ENCODE measurements around the gene PPP1R26. TPM values are rescaled to one million over a fixed set of nuclear protein-coding genes. Genes with fewer than 3 reads are reported as not detected.
"Not testable (repeated sequence)": the region's sequence is repeated elsewhere in the genome, so short reads cannot be mapped to it uniquely, and the experiment has no call there.

Gene PPP1R26
- total RNA-seq, 1 donor from 2014 or later: 25.5 TPM

DNA sequence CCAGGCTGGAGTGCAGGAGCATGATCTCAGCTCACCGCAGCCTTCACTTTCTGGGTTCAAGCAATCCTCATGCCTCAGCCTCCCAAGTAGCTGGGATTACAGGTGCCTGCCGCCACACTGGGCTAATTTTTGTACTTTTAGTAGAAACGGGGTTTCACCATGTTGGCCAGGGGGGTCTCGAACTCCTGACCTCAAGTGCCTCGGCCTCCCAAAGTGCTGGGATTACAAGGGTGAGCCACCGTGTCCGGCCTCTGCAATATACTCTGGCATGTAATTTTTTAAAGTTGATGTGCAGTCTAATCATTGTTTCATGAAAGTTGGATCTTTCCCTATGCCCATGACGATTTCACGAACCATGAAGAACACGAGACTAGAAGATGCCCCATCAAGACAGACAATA is 28.6 kb upstream of the PPP1R26 start:
- Histone ChIP-seq H3K9me3 (peaks cover 0 to 5% of the 10 kb centered on the region in 2 donors), H3K27me3 (no peaks in the 10 kb centered on the region), H3K36me3 (no peaks in the 10 kb centered on the region), H3K27ac (no peak overlapping the region), H3K4me1 (no peaks in the 10 kb centered on the region), H3K4me3 (no peak overlapping the region)
- intact Hi-C loops (cut with DNase I): no loop called here
- TF ChIP-seq, protein P1, sequence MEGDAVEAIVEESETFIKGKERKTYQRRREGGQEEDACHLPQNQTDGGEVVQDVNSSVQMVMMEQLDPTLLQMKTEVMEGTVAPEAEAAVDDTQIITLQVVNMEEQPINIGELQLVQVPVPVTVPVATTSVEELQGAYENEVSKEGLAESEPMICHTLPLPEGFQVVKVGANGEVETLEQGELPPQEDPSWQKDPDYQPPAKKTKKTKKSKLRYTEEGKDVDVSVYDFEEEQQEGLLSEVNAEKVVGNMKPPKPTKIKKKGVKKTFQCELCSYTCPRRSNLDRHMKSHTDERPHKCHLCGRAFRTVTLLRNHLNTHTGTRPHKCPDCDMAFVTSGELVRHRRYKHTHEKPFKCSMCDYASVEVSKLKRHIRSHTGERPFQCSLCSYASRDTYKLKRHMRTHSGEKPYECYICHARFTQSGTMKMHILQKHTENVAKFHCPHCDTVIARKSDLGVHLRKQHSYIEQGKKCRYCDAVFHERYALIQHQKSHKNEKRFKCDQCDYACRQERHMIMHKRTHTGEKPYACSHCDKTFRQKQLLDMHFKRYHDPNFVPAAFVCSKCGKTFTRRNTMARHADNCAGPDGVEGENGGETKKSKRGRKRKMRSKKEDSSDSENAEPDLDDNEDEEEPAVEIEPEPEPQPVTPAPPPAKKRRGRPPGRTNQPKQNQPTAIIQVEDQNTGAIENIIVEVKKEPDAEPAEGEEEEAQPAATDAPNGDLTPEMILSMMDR (IDR thresholded peaks at IDR 0.05): no peak
- DNase-seq (ENCODE audit: low spot score in 2 of 2): no peak

DNA sequence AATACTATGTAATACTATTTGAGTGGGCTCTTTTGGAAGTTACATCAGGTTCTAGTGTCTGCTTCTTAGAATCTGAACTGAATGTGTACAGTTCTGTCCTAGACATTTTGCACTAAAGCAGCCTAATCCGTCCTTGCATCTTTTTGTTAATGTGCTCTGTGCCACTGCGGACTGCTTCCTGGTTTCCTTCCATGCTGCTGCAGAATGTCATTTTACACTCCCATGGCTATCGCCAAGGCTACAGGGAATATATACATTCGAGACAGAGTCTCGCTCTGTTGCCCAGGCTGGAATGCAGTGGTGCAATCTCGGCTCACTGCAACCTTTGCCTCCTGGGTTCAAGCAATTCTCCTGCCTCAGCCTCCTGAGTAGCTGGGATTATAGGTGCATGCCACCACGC is 27.7 kb upstream of the PPP1R26 start:
- H3K4me1 ChIP-seq; intact Hi-C loops (cut with DNase I); H3K4me3 ChIP-seq; H3K36me3 ChIP-seq; H3K9me3 ChIP-seq; H3K27ac ChIP-seq; DNase-seq (ENCODE audit: low spot score in 2 of 2); H3K27me3 ChIP-seq: not testable (repeated sequence)

DNA sequence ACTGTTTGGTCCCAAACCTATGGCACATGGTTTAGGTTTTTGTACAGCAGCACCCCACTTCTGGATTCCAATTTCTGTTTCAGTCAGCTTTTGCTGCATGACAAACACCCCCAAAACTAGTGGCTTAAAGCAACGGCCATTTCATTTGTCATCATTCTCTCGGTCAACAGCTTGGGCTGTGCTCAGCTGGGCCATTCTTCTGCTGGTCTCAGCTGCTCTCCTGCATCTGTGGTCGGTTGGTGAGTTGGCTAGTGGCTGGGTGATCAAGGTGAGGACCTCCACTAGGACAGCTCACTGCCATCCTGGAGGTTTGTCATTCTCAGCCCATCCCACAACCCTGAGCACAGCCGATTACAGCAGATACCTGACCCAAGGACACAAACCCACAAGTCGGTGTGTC is 24.8 kb upstream of the PPP1R26 start:
- DNase-seq (ENCODE audit: low spot score in 2 of 2): no peak
- Histone ChIP-seq H3K4me1 (no peaks in the 10 kb centered on the region), H3K4me3 (no peak overlapping the region), H3K27ac (no peak overlapping the region), H3K9me3 (peaks cover 0 to 5% of the 10 kb centered on the region in 2 donors), H3K27me3 (no peaks in the 10 kb centered on the region), H3K36me3 (no peaks in the 10 kb centered on the region)
- intact Hi-C loops (cut with DNase I): no loop called here
- TF ChIP-seq, protein P1 (IDR thresholded peaks at IDR 0.05): no peak

DNA sequence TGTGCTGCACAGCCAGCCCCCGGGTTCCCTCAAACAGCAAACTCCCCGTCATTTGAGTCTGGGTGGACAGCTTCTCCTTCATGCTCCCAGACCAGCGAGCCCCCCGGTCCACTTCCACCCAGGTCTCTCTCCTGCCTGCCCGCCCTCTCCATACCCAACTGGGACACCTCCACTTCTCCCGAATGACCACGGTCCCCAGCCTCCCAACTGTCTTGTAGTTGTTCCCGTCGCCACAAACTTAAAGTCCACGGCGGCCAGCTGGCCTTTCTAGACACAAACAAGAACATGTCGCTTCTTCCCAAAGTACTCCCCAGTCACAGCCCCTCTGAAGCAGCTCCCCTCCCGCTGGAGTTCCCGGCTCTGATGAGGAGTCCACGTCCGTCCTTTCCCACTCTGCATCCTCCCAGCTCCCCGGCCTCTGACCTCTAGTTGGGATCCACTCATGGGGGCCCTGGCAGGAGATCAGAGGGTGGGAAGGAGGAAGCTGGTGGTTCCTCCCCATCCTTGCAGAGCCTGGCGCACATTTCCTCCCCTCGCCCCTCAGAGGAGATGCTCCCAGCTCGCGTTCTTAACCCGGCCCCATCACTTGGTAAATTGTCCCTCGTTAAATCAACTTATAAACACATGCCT is 24.1 kb upstream of the PPP1R26 start:
- Histone ChIP-seq H3K4me1 (no peaks in the 10 kb centered on the region), H3K9me3 (peaks cover 0 to 5% of the 10 kb centered on the region in 2 donors), H3K27ac (no peak overlapping the region), H3K4me3 (no peak overlapping the region), H3K36me3 (no peaks in the 10 kb centered on the region), H3K27me3 (no peaks in the 10 kb centered on the region)
- intact Hi-C loops (cut with DNase I): no loop called here
- DNase-seq (ENCODE audit: low spot score in 2 of 2): no peak
- TF ChIP-seq, protein P1 (IDR thresholded peaks at IDR 0.05): no peak

DNA sequence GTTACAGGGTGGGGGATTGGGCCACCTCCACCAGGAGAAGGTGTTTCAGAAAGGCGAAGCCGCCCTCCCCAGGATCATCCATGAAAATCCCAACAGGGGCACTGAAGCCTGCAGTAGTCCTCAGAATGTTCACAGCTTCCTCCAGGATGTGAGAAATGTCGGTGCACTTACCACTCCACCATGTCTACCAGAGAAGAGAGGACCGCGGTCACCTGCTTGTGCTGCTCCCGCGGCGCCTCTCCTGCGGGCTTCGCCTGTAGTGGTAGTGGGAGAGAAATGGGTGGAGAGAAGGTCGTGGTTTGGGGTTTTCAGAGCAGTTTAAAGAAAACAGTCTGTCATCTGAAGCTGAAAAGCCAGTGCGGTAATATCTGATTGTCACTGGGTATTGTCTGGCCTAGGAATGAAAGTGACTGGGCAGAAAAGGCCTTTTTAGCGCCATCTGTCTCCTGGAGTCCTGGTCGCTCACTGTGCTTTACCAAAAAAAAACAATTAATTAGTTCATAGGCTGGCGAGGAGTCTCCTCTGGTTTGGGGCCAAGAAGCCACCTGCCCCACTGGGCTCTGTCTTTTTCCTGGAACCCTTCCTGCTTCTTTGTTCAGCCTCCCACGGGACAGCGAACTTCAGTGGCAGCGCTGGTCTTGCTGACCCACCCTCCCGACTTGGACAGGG is 23.0 kb upstream of the PPP1R26 start:
- intact Hi-C loops (cut with DNase I): no loop called here
- Histone ChIP-seq H3K36me3 (no peaks in the 10 kb centered on the region), H3K27me3 (no peaks in the 10 kb centered on the region), H3K4me3 (no peak overlapping the region), H3K27ac (no peak overlapping the region), H3K4me1 (no peaks in the 10 kb centered on the region), H3K9me3 (peaks cover 0 to 5% of the 10 kb centered on the region in 2 donors)
- TF ChIP-seq, protein P1 (IDR thresholded peaks at IDR 0.05): no peak
- DNase-seq (ENCODE audit: low spot score in 2 of 2): no peak

DNA sequence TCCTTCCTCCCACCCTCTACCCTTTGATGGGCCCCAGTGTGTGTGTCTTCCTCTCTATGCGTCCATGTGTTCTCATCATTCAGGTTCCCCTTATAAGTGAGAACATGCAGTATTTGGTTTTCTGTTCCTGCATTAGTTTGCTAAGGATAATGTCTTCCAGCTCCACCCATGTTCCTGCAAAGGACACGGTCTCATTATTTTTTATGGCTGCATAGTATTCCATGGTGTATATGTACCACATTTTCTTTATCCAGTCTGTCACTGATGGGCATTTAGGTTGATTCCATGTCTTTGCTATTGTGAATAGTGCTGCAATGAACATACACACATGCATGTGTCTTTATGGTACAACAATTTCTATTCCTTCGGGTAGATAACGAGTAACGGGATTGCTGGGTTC is 21.1 kb upstream of the PPP1R26 start:
- DNase-seq (ENCODE audit: low spot score in 2 of 2); H3K27ac ChIP-seq; intact Hi-C loops (cut with DNase I); H3K4me3 ChIP-seq; H3K9me3 ChIP-seq; H3K4me1 ChIP-seq; H3K36me3 ChIP-seq; H3K27me3 ChIP-seq: not testable (repeated sequence)
